ENCODE results near the gene CES5A. TPM values are rescaled to one million over a fixed set of nuclear protein-coding genes. Genes with fewer than 3 reads are reported as not detected.
"Not testable (repeated sequence)": the region's sequence is repeated elsewhere in the genome, so short reads cannot be mapped to it uniquely, and the experiment has no call there.

CES5A gene
- polyA plus RNA-seq, 4 donors = 0.03 to 0.37 (median 0.21) TPM; not detected in 1

DNA sequence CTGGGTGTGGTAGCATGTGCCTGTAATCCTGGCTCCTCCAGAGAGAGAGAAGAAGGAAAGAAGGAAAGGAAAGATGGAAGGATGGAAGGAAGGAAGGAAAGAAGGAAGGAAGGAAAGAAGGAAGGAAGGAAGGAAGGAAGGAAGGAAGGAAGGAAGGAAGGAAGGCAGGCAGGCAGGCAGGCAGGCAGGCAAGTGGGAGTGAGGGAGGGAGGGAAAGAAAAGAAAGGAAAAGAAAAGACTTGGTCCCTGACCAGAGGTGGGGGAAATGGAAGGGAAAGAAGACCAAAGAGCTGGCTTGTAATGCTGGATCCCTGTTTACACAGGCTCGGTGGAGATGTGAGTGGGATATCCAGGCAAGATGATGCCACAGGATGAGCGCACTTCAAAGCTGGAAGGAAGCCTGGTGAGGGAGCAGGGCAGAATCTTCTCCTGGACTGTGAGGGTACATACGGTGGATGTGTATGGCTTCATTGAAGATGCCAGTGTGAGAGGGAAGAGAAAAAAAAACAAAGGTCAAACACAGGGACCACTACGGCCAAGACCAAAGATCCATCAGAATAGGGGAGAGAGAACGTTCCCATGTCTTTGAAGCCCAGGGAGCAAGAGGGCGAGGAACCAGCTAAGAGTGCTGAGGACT is 44.4 kb downstream of the CES5A start:
- no peak for DNase-seq (ENCODE audit: low read depth in 4 of 4, low spot score in 3 of 4)

DNA sequence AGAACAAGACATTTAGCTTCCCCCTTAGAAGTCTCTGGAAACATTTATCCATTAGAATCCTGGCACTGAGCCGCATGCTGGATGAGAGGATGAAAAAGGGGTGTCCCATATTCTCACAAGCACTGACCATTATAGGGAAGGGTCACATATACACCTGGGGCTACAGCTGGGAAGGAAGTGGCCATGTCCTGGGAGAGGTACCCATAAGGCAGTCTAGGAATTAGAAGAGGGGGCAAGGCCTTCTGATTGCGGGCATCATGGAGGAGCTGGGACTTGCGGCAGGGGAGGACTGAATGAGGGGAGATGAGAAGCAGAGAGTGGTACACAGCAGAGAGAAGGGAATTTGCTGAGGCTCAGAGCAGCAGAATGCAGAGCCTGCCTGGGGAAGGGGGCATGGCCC is 45.9 kb downstream of the CES5A start:
- not testable (repeated sequence) for DNase-seq (ENCODE audit: low read depth in 4 of 4, low spot score in 3 of 4)

DNA sequence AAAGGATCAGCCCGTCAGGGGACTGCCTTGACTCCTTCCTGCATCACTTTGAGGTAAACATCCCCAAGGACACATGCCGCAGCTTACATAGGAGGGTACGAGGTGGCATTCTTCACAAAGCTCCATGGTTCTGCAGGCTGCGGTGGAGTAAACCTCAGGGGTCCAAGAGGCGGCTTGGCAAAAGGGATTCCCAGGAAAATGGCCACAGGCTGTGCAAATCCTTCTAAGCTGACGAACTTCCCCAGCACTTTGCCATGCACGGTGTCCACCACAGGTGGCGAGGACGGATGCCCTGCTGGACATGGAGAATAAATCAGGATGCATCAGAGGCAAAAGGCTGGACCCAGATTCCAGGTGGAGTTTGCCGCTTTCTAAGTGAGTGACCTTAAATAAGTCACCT is 46.5 kb downstream of the CES5A start:
- no peak for DNase-seq (ENCODE audit: low read depth in 4 of 4, low spot score in 3 of 4)

DNA sequence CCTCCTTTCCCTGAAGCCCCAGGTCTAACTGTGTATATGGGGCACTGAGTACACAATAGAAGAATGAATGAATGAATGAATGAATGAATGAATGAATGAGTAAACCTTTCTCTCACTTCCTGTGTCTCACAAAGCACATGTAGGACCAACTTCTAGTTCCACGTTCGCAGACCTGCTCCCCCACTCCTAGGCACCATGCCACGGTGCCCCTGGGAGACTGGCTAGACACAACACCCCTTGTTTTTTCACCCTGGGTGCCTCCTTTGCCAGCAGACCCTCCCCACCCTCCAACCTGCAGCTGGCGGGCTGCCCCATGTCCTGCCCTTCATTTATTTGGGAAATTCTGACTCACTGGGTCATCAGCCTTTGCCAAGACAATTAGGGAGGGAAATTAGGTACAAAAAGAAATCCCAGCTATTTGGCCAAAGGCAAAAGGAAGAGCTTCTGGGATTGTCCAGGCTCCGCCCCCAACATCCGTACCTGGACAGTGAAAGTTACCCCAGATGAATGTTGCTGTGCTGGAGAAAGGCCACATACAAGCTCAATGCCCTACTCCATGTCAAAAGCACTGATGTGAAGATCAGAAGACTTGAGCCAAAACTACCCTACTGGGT is 50.0 kb downstream of the CES5A start:
- no peak for DNase-seq (ENCODE audit: low read depth in 4 of 4, low spot score in 3 of 4)

DNA sequence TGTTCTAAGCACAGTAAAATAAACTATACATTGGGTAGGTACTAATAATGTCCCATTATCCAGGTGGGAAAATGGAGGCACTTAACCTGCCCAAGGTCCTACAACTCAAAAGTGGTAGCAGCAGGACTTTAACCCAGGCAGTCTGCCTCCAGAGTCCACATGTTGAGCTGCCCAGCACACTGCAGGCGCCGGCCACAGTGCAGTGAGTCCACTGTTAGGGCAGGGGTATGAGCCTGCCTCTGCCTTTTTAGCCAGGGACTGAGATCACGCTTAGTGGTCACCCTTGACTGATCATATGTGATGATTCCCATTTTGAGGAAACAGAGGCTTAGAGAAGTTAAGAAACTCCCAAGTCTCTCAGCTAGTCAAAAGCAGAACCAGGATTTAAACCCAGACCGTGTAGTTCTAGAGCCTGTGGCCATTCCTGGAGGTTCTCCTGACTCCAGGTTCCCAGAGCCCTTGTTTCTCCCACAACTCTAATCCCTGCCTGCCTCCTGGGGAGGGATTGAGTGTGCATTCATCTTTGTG is 50.6 kb downstream of the CES5A start:
- no peak for DNase-seq (ENCODE audit: low read depth in 4 of 4, low spot score in 3 of 4)

DNA sequence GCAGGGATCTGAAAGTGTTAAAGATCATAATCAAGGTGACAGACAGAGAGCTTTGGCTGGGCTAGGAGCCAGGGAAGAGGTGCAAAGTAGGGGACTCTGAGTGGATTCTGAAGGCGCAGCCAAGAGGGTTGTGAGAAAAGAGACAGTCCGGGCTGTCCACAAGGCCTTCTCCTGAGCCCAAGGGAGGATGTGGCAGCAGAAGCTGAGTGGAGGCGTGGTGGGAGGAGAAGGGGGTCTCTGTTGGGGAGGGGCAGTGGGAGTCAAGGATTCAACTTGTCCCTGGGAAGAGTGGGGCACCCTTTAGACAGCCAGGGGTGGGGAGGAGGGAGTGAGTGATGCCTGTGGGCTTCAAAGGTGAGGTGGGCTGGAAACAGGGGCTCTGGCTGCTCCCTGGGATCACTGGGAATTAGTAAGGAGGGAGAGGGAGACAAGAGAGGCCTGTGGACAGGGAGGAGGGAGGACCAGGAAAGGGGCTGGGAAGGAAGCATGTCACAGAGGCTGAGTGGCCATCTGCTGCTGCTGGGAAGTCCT is 52.8 kb downstream of the CES5A start:
- DNase-seq (ENCODE audit: low read depth in 4 of 4, low spot score in 3 of 4) = no peak

DNA sequence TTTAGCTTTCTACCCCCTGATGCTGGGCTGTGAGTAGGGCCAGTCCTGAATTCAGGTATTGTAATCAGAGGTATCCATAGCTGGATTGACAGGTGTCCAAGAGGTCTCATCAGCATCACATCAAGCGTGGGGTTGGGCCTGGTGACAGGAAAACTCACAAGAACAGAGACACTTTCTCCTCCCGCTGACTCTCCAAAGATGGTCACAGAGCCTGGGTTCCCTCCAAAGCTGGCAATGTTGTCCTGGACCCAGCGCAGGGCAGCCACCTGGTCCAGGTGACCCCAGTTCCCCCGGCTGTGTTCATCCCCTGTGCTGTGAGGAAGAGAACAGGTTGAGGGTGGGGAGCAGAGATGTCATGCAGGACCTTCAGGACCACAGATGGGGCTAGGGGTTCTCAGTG is 54.0 kb downstream of the CES5A start:
- DNase-seq (ENCODE audit: low read depth in 4 of 4, low spot score in 3 of 4) = no peak

DNA sequence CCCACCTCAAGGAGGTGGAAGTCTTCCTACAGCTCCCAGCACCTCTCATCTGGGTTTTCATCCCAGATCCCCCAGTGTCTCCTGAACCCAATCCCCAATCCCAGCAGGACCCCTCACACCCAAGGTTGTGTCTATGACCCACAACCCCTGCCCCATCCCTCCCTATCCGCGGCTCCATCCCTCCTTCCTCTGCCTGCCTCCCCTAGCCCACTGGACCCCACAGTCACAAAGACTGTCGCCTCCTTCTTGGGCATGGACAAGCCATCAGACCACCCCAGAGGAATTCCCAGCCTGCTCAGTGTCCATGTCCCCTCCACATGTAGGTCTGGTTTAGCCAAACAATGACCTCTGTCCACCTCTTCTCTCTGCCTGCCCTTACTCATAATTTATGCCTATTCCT is 54.6 kb downstream of the CES5A start:
- no peak for DNase-seq (ENCODE audit: low read depth in 4 of 4, low spot score in 3 of 4)

DNA sequence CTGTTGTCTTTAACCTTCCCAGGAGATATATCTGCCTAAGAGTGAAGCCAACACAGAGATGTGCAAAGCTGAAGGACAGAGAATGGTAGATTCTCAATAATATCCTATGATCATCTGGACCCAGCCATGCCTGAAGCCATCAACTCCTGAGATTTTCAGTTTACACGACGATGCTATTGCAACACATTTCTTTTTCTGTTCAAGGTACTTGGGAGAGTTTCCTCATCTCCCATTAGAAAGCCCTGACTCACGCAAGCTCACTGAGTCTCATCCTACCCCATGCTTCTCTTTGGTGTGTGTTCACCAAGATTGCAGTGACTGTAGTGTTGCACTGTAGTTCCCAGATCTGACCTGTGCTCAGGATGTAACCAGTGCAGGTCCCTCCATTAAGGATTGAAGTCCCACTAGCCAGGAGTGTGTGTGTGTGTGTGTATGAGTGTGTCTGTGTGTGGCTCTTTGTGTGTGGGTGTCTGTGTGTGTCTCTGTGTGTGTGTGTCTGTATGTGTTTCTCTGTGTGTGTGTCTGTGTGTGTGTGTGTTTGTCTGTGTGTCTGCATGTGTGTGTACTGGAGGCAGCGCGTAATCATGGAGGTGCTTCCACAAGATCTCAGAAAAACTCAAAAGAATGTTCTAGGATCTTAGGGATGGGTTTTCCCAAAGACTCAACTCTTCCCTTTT is 57.8 kb downstream of the CES5A start:
- no peak for DNase-seq (ENCODE audit: low read depth in 4 of 4, low spot score in 3 of 4)

DNA sequence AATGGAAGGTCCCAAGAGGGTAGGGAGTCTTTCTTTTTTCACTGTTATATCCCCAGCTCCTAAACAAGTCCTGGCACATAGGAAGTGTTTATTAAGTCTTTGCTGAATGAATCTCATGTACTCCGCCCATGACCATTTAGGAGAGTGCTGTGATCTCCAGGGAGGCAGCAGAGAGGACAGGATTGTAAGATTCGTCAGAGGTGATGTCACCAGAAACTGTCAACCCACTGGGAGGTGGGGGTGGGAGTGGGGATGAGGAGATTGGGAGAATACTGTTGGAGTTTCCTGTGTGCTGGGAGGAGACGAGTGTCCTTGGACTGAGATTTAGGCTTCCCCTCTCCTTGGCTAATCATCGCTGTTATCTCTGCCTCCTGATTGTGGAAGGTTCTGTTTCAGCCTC is 59.0 kb downstream of the CES5A start:
- DNase-seq (ENCODE audit: low read depth in 4 of 4, low spot score in 3 of 4) = not testable (repeated sequence)

DNA sequence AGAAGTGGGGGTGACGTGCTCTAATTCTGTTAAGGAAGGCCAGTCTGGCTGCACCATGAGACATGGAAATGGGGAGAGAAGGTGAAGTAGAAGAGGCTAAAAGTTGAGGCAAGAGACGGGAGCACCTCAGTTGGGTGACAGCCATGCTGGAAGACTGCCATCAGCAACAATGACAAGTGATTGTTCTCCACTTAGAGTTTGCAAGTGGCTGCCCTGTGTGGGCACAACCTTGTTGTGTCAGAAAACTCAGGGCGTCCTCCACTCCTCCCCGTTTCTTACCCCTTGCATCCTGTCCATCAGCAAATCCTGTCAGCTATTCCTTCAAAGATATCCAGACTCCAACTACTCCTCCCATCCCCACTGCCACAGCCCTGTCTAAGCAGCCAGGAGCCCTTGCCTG is 59.9 kb downstream of the CES5A start:
- DNase-seq (ENCODE audit: low read depth in 4 of 4, low spot score in 3 of 4) = no peak

DNA sequence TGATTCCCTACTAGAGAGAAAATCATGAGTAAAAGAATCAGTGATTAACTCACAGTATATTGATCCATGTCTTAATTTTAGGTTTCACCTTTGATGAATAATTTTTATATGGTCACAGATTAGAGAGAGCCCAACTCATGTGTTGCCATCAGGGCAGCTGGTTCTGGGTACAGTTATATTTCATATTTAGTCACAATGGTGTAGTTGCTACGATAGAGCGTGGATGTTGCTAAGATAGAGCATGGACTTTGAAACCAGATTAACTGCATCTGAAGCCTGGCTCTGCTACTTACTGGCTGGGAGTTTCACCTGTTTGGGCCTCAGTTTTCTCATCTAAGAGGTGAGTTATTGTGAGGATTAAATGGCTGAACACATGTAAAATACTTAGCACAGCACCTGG is 61.0 kb downstream of the CES5A start:
- DNase-seq (ENCODE audit: low read depth in 4 of 4, low spot score in 3 of 4) = not testable (repeated sequence)

DNA sequence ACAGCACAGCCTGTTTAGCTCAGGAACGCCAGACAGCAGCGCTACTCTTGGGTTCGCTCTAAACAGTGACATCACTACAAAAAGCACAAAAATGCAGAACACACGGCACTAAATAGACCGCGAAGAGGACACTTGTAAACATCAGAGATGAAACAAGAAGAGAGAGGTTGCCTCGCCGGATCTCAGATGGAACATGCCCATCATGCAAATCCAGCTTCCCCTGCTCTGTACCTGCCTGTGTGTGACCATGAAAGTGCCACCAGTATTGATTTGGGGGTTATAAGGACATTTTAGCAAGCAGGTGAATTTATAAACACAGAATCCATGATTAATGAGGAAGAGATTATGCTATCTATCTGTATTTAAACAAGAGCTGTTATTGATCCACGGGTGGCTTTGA is 61.4 kb downstream of the CES5A start:
- DNase-seq (ENCODE audit: low read depth in 4 of 4, low spot score in 3 of 4) = not testable (repeated sequence)

DNA sequence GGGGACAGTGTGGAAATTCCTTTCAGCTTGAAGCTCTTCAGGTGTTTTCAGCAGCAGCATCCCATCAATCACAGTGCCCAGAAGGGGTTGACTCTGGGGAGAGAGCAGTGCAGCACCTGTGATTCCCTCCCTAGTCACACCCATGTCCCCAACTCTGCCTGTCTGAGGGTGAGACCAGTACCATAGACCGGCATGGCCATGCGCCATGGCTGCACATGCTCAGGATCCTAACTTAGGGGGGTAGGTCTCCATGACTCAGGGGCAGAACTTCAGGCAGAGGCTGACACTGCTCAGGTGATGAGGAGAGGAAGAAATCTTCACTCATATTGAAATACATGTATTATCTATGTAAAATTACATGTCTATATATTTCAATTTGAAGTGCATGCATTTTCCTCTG is 62.2 kb downstream of the CES5A start:
- no peak for DNase-seq (ENCODE audit: low read depth in 4 of 4, low spot score in 3 of 4)

DNA sequence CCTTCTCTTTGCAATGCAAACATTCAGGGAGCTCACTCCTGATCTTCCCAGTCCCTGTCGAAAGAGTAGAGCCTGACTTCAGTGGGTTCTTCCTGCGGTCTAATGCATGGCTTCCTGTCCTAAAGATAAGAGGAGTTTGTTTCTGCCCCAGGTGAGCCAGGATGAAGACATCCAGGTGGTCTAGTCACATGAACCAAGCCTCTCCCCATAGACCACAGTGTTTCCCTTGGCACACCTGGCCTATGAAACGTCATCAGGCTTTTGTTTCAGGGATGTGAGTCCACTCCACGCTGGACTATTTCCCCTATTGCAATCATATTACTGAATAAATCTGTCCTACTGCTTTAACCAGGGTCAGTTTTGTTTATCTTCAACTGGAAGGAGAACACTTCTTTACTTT is 63.4 kb downstream of the CES5A start:
- no peak for DNase-seq (ENCODE audit: low read depth in 4 of 4, low spot score in 3 of 4)

DNA sequence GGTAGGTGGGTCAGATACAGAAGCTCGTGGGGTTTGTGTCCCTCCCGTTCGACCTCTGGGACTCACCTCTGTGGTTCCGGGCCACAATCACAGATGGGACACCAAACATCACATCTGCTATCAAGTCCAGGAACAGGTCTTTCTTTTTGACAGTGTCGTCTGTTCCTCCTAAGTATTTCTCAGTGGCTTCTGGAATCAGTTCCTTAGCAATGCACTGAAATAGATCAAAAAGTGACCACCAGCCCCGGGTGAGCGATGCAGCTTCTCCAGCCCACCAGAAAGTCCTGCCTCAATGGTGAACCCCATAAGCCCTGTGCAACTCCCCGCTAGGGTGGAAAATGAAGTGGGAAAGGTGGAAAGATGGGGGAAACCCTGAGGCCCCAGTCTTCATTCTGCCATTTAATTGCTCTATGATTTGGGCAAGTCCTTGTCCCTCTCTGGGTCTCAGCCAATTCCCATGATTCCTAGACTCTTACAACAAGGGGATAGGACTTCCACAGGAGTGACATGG is 64.7 kb downstream of the CES5A start:
- no peak for DNase-seq (ENCODE audit: low read depth in 4 of 4, low spot score in 3 of 4)

DNA sequence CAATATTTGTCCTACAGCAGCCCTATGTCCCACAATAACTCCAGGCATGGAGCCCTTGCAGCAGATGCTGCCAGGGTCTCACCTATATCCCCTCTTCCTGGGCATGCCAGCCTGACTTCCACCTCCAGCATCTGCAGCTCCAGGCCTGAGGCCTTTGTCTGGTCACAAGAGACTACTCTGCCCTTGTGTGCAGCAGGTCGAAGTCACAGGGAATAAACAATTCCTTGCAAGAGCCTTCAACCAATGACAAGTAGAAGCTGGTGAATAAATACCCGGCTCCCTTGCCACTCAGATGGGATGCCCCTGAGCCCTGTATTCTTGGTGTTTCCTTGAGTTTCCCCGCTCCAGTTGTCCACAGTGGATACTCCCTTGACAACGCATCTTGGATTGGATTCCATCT is 65.3 kb downstream of the CES5A start:
- DNase-seq (ENCODE audit: low read depth in 4 of 4, low spot score in 3 of 4) = no peak

DNA sequence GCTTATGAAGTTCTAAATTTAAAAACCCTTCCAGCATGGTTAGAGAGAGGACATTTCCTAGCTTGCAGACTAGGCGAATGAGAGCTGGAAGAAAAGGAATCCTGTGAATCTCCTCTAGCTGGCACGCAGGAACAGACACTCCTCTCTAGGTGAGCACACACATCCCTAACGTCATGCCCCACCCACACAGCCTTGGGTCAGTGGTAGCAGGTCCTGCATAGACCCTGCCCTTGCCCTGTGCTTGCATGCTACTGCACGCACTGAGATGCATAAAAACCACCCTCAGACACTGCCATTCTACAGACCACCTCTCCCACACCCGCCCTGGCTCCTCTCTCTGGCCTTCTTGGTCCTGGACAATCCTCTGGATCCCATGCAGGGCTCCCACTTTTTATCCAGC is 65.8 kb downstream of the CES5A start:
- DNase-seq (ENCODE audit: low read depth in 4 of 4, low spot score in 3 of 4) = no peak

DNA sequence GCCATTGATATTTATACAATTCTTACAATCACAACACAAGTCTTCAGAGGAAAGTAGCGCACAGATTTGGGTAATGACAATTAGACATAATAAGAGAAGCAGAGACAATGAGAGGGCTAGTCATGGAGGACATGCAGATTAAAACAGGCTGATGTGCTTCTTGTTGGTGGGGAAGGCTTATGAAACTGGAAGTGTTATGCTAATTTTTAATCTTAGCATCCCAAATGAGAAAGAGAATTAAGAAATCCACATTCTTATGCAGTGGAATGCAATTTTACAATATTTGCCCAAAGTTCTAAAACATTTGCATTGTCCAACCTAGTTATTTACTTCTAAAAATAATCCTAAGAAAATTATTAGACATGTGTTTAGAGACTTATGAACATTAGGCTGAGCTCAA is 66.9 kb downstream of the CES5A start:
- not testable (repeated sequence) for DNase-seq (ENCODE audit: low read depth in 4 of 4, low spot score in 3 of 4)

DNA sequence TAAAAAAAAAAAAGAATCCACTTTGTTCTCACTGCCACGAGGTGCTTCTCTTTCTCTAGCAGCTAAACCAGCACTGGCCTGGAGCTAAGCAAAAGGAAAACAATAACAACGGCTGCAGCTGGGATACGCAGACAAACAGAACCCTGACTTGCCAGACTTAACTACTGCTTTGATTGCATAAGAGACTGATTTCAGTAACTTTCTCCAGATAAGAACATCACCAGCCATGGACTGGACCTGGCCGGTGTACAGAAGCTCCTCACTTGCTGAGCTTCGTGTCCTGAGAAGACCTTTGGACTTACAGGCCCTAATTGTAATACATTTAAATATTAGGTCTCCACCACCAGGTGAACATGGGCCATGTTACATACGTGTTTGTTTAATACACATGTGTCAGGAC is 70.1 kb downstream of the CES5A start:
- DNase-seq (ENCODE audit: low read depth in 4 of 4, low spot score in 3 of 4) = not testable (repeated sequence)

DNA sequence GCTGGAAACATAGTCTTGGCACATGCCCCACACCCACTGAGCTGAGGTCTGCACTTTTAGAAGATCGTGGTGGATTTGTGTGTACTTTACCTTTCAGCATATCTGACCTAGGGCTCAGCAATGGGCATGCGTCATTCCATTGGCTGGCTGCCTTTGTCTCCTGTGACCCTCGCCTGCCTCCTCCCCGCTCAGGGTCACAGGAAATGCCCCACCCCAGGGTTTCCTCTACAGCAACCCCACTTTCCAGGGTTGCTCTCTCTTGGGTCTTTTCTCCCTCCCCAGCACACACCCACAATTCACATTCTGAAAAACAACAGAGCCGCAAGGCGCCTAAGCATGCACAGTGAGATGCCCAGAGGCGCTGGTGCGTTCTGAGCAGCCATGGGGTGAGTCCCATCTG is 71.5 kb downstream of the CES5A start:
- not testable (repeated sequence) for DNase-seq (ENCODE audit: low read depth in 4 of 4, low spot score in 3 of 4)

Data from right renal pelvis (tissue), 4 donors.